ENCODE results near the gene RBKS.

RBKS gene

DNA sequence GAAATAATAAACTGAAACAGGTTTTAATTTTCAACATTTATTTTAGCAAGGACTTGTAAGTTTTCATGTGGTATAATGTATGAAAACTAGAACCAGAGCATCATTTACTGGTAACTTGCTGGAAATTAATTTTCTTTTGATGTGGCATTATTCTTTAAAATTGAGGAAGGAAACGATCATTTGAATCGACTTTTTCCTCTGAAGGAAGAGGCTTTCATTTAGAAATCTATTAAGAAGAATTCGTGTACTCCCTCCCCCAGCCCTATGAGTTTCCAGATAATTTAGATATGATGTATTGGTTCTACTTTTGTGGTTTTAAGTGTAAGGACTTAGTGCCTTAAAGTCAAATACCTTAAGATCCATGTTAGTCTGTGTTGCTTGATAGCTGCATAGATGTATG is 2.8 kb upstream of the RBKS start:
- no peak for TF ChIP-seq SPI1 (IDR thresholded peaks at IDR 0.05; ENCODE audit: borderline replicate concordance, low read depth)
- no peak for TF ChIP-seq GABPA (IDR thresholded peaks at IDR 0.05; ENCODE audit: low read depth)
- TF ChIP-seq, protein P1, sequence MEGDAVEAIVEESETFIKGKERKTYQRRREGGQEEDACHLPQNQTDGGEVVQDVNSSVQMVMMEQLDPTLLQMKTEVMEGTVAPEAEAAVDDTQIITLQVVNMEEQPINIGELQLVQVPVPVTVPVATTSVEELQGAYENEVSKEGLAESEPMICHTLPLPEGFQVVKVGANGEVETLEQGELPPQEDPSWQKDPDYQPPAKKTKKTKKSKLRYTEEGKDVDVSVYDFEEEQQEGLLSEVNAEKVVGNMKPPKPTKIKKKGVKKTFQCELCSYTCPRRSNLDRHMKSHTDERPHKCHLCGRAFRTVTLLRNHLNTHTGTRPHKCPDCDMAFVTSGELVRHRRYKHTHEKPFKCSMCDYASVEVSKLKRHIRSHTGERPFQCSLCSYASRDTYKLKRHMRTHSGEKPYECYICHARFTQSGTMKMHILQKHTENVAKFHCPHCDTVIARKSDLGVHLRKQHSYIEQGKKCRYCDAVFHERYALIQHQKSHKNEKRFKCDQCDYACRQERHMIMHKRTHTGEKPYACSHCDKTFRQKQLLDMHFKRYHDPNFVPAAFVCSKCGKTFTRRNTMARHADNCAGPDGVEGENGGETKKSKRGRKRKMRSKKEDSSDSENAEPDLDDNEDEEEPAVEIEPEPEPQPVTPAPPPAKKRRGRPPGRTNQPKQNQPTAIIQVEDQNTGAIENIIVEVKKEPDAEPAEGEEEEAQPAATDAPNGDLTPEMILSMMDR (IDR thresholded peaks at IDR 0.05; ENCODE audit: insufficient read depth, low read length): no peak
- TF ChIP-seq, protein P2, sequence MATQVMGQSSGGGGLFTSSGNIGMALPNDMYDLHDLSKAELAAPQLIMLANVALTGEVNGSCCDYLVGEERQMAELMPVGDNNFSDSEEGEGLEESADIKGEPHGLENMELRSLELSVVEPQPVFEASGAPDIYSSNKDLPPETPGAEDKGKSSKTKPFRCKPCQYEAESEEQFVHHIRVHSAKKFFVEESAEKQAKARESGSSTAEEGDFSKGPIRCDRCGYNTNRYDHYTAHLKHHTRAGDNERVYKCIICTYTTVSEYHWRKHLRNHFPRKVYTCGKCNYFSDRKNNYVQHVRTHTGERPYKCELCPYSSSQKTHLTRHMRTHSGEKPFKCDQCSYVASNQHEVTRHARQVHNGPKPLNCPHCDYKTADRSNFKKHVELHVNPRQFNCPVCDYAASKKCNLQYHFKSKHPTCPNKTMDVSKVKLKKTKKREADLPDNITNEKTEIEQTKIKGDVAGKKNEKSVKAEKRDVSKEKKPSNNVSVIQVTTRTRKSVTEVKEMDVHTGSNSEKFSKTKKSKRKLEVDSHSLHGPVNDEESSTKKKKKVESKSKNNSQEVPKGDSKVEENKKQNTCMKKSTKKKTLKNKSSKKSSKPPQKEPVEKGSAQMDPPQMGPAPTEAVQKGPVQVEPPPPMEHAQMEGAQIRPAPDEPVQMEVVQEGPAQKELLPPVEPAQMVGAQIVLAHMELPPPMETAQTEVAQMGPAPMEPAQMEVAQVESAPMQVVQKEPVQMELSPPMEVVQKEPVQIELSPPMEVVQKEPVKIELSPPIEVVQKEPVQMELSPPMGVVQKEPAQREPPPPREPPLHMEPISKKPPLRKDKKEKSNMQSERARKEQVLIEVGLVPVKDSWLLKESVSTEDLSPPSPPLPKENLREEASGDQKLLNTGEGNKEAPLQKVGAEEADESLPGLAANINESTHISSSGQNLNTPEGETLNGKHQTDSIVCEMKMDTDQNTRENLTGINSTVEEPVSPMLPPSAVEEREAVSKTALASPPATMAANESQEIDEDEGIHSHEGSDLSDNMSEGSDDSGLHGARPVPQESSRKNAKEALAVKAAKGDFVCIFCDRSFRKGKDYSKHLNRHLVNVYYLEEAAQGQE (IDR thresholded peaks at IDR 0.05; ENCODE audit: insufficient replicate concordance, low read depth): no peak
- no peak for TF ChIP-seq POLR2AphosphoS5 (IDR thresholded peaks at IDR 0.05; ENCODE audit: low read depth)

DNA sequence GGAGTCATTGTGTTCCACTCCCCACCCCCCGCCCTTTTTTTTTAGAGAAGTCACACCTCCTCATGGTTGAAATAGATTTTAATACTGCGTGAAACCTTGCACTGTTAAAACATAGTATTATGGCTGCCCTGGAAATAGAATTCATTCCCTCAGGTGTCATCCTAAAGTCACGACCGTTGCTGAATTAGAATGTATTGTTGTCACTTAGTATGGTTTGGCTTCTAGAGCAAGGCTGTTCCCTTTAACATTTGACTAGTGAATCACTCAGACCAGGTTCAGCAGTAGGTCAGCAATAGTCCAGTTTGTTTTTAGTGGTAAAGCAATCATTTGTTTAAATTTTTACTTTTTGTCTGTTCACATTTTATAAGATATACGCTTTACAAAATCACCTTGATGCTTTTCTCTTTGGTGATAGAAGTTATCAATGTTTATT is 1.5 kb upstream of the RBKS start:
- H3K27me3 ChIP-seq (ENCODE audit: insufficient read depth, poor library complexity, severe bottlenecking): no peaks in the 10 kb centered on the region
- peak overlapping the region; percentile 96 for H3K27ac ChIP-seq (replicated peaks)
- peak overlapping the region; percentile 76 for H3K4me3 ChIP-seq (replicated peaks; ENCODE audit: insufficient read depth, low read length)
- TF ChIP-seq, protein P1 (IDR thresholded peaks at IDR 0.05; ENCODE audit: insufficient read depth, low read length): no peak
- TF ChIP-seq GABPA (IDR thresholded peaks at IDR 0.05; ENCODE audit: low read depth): no peak
- TF ChIP-seq, protein P2 (IDR thresholded peaks at IDR 0.05; ENCODE audit: insufficient replicate concordance, low read depth): no peak
- TF ChIP-seq POLR2AphosphoS5 (IDR thresholded peaks at IDR 0.05; ENCODE audit: low read depth): no peak
- TF ChIP-seq SPI1 (IDR thresholded peaks at IDR 0.05; ENCODE audit: borderline replicate concordance, low read depth): no peak
- no peak for DNase-seq (ENCODE audit: low read depth in 1 of 2, low spot score in 1 of 2)

More for the DNA sequence above, 2.8 kb upstream of the RBKS start:
- no peaks in the 10 kb centered on the region for H3K27me3 ChIP-seq (ENCODE audit: insufficient read depth, poor library complexity, severe bottlenecking)
- no peak for DNase-seq (ENCODE audit: low read depth in 1 of 2, low spot score in 1 of 2)
- no peak overlapping the region for H3K4me3 ChIP-seq (replicated peaks; ENCODE audit: insufficient read depth, low read length)
- no peak overlapping the region for H3K27ac ChIP-seq (replicated peaks)

DNA sequence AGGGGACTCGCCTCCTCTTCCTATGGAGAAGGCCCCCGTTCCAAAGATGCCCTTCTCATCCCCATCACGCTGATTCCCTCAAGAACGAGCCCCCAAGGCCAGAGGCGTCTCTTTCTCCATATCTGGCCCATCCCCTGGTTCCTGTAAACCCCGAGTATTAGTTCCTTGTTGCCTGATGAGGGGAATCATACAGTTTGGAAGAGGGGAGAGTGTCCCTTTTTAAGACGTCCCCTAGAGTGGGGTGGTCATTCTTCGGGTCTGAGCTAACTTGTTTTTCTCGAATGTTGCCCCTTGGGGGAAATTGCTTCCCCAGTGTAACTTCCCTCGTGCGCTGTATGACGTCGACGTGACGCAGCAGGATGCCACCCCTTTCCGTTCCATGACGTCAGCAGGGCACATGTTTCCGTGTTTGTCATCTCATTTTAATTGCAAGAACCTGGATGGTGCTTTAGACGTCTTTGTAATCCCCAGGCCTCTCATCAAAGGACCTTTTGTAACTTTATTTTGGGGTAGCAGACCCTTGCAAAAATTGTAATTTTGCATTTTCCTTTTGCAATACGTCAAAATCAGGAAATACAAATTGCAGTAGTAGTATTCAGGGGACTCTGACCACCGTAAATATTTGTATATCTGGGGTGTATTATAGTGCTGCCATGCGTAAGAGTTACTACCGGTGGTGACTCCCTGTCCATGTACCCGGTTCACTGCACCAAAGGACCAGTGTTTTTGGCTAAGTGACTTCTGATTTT is 911 bp upstream of the RBKS start:
- peak; percentile 81 for TF ChIP-seq GABPA (IDR thresholded peaks at IDR 0.05; ENCODE audit: low read depth)
- TF ChIP-seq, protein P1 (IDR thresholded peaks at IDR 0.05; ENCODE audit: insufficient read depth, low read length): no peak
- H3K4me3 ChIP-seq (replicated peaks; ENCODE audit: insufficient read depth, low read length): peak overlapping the region; percentile 76
- DNase-seq (ENCODE audit: low read depth in 1 of 2, low spot score in 1 of 2): peak; percentile 81 to 82
- no peaks in the 10 kb centered on the region for H3K27me3 ChIP-seq (ENCODE audit: insufficient read depth, poor library complexity, severe bottlenecking)
- H3K27ac ChIP-seq (replicated peaks): peak overlapping the region; percentile 96

DNA sequence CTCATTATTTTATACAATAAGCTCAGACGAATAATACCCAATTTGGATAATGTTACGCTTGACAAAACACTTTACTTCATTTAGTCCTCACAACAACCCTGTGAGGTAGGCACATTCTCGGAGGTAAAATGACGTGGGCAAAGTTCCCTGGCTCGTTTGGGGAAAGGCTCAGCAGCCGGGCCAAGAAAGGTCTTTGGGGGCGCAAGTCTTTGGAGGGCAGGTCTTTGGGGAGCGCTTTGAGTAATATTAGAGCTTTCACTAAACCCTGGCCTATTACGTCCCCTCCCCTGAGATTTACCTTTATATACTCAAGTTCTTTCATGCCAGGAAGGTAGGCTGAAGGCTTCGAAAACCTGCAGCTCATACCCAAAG is 427 bp downstream of the RBKS start:
- Histone ChIP-seq H3K27ac (replicated peaks) (peak overlapping the region; percentile 96), H3K4me3 (replicated peaks; ENCODE audit: insufficient read depth, low read length) (peak overlapping the region; percentile 76), H3K27me3 (ENCODE audit: insufficient read depth, poor library complexity, severe bottlenecking) (no peaks in the 10 kb centered on the region)
- DNase-seq (ENCODE audit: low read depth in 1 of 2, low spot score in 1 of 2): no peak
- TF ChIP-seq, protein P1 (IDR thresholded peaks at IDR 0.05; ENCODE audit: insufficient read depth, low read length): no peak
- TF ChIP-seq, protein P2 (IDR thresholded peaks at IDR 0.05; ENCODE audit: insufficient replicate concordance, low read depth): no peak

Data from HL-60 (cell line).